GM19099 (cell line): Measurements from ENCODE around the gene SLCO3A1.

Experiments
- POLR2A ChIP-seq: IDR thresholded peaks from 3 replicates; pipeline ENCODE4 v1.6.1; 2011; ENCODE audit warnings: low read depth; ENCODE audit not compliant: insufficient read length; ENCODE audit errors: extremely low read depth

The SLCO3A1 gene

GRCh38 chr15:92003515-92004067, 150.1 kb downstream of the SLCO3A1 start:
- no peak for TF ChIP-seq POLR2A

DNA sequence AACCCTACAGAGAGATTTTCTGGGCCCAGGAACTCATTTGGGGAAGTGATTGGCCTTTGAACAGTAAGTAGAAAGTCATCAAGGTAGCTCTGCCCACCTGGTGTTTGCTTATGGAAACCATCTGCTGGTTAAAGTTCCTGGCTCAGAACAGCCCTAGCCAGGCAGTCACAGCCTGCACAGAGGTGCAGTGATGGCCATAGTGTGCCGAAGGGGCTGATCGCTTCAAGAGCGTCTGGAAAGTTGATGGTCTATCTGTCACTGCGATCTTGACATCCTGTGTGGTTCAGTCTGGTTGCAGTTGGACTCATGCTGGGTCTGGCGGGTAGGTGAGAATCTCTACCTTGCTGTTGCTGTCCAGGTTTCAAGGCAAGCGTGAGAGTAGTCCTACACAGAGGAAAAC, 151.6 kb downstream of the SLCO3A1 start:
- no peak for TF ChIP-seq POLR2A

- no peak for TF ChIP-seq POLR2A
Observed at GRCh38 chr15:92006186-92007028, 152.9 kb downstream of the SLCO3A1 start.

GRCh38 chr15:92009162-92009561, 155.7 kb downstream of the SLCO3A1 start:
- no peak for TF ChIP-seq POLR2A

DNA sequence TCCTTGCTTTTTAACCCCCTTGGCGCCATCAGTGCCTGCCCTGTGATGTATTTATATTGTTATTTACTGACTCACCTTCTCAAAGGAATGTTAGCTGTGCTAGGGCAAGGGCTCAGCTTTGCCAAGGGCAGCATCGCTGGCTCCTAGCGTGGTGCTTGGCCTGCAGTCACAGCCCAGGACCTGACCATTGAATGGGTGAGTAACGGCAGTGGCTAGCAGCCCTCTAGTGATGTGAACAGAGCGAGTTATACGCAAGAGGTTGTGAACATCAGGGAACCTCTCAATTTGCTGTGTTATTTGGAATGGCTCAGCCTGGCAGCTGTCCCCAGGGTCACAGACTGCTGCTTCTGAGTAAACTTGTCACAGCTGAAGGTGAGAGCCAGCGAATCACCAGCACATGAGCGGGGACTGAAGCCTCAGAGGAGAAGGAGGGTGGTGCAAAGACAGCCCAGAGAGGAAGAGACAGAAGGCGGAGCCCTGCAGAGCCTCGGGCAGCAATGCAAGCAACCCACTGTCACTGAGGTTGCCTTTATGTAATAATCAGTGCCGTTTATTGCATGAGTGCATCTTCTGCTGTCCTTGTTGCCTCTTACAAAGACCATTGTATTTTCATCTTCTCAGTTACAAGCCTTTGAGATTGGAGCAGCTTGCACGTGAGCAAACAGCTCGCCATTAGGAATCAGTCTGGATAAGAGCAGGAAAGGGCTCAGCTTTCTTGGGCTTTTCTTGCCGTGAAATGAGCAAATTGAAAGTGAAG, 158.3 kb downstream of the SLCO3A1 start:
- TF ChIP-seq POLR2A: no peak

DNA sequence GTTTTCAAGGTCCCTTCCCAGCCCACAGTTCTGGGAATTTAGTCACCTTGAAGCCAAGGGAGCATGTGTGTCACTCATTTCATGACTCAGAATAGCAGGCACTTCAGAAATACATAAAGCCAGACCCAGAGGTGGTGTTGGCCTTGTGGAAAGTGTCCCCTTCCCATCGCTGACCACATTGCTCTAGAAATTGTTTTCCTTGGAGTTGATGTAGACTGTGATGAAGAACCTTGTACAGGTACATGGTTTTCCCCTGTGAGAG, 158.8 kb downstream of the SLCO3A1 start:
- no peak for TF ChIP-seq POLR2A

DNA sequence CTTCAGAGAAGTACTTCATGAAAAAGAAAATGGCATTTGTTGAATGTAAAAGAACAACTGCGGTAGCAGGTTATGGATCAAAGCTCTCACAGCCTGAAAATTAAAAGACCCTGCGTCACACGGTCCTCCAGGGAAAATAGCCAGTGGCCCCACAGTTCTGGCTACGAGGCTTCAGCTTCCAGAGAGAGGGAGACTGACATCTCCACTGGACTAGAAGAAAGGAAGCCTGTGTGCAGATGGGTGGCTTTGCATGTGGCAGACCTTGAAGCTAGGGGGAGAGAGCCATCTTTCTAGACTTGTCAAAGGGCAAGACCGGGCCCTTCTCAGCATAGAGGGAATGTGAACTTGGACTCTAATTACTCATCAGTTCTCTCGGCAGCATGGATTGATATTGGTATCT, 159.4 kb downstream of the SLCO3A1 start:
- TF ChIP-seq POLR2A: no peak

- no peak for TF ChIP-seq POLR2A
Observed at GRCh38 chr15:92014281-92015030, 160.9 kb downstream of the SLCO3A1 start.

- TF ChIP-seq POLR2A: no peak
Observed at GRCh38 chr15:92017882-92018534, 164.5 kb downstream of the SLCO3A1 start.

GRCh38 chr15:92018535-92019239, 165.2 kb downstream of the SLCO3A1 start:
- TF ChIP-seq POLR2A: no peak

- TF ChIP-seq POLR2A: no peak
Observed at GRCh38 chr15:92019706-92020105, 166.2 kb downstream of the SLCO3A1 start.

DNA sequence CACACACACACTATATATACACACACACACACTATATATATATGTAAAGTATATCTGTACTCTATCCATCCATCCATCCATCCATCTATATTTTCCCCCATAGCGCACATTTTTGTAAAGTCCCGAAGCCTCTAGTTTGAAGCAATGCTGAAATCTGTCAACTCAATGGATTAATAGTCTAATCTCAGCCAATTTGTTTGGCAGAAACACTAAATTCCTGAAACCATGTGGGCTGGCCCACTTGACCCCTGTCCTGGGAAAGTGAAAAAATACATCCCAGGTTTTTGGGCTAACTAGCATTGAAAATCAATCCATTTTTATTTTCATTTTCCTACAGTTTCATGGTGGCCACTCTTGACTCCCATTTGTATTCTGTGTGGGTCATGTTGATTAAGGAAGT, 166.7 kb downstream of the SLCO3A1 start:
- no peak for TF ChIP-seq POLR2A

- TF ChIP-seq POLR2A: no peak
Observed at GRCh38 chr15:92020804-92021203, 167.3 kb downstream of the SLCO3A1 start.

DNA sequence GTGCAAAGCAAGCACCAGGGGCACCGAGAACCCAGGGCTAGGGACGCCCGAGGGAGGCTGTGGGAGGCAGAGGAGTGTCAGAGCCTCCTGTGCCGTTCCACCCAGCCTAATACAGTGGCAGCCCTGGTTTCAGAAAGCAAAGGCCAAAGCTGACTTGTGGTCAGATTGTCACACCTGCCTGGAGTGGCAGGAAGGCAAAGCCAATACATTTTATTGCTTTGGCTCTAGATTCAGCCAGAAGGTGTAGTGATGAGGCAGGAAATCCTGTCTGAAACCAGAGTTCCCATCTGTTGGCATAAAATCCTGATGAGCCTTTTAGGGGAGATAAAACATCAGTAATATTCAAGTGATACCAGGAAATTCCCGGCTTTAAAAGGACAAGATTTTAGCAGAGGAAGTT, 168.3 kb downstream of the SLCO3A1 start:
- no peak for TF ChIP-seq POLR2A
